EH (cell line): ENCODE results near the gene SH2B2.

ENCODE experiments used
- DNase-seq: peaks from one replicate; pipeline ENCODE4 v3.0.0-alpha.2; 2015; ENCODE audit warnings: low read depth

SH2B2 gene

GRCh38 chr7:102266541-102266940 is 20.1 kb upstream of the SH2B2 start:
- no peak for DNase-seq

DNA sequence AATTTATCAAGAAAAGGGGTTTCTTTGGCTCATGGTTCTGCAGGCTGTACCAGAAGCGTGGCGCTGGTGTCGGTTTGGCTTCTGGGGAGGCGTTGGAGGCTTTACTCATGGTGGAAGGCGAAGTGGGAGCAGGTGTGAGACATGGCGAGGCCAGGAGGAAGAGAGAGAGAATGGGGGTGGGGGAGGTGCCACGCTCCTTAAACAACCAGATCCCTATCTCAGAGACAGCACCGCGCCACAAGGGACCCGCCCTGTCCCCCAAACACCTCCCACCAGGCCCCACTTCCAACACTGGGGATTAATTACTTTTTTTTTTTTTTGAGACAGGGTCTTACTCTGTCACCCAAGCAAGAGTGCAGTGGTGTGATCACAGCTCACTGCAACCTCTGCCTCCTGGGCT is 18.0 kb upstream of the SH2B2 start:
- DNase-seq = no peak

DNA sequence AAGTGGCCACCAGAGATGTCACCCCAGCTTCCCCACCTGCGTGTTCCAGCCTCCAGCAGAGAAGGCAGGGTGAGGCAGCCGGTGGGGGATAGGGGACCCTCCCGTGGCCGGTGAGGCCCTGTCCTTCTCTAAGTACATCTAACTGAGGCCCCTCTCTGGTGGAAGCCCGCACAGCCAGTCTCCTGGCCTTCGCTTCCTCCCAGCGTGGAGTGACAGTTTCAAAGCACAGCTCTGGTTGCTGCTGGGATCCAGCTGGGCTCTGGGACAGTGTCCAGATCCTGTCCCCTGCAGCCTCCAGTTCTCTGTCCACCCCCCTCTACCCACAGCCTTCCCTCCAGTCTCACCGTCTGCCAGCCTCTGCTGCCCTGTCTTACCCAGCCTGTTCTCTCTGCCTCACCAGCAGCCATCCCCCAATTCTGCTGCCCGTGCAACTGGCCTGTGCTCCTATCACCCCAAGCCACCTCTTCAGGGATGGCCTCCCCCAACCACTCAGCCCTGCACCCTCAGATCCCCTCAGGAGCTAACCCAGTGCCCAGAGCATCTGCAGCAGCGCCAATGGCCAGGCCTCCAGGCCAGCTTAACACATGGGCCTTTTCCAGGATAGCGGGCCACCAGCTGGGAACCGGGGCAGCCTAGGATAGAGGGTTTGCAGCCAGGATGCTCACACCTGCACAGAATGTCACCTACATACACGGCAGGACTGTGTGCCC is 16.3 kb upstream of the SH2B2 start:
- no peak for DNase-seq

DNA sequence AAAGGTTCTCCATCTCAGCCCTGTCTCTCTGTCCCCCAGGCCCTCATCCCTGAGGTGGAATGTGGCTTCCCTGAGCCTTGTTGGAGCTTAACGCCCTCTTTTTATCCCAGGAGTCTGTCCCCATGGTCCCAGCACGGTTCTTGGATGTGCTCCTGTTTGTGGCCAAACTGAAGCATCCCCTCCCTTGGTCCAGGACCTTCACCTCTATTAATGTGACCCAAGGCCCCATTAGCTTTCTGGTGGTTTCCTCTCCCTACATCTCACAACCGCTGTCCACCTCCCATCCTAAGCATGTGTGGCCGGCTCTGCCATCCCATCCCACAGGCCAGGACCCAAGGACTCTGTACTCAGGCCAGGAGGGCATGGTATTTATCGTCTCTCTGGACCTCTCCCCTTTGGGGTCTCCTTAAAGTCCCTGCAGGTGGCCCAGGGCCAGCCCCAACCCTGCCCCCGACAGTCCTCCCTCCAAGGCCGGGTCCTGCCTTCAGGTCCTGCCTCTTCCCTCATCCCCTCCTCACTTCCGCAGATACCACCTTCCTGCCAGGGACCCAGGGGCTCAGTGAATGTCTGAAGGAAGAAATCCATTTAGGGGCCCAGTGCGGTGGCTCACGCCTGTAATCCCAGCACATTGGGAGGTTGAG is 15.4 kb upstream of the SH2B2 start:
- no peak for DNase-seq

GRCh38 chr7:102272075-102272916 is 14.4 kb upstream of the SH2B2 start:
- DNase-seq = peak; percentile 83

DNA sequence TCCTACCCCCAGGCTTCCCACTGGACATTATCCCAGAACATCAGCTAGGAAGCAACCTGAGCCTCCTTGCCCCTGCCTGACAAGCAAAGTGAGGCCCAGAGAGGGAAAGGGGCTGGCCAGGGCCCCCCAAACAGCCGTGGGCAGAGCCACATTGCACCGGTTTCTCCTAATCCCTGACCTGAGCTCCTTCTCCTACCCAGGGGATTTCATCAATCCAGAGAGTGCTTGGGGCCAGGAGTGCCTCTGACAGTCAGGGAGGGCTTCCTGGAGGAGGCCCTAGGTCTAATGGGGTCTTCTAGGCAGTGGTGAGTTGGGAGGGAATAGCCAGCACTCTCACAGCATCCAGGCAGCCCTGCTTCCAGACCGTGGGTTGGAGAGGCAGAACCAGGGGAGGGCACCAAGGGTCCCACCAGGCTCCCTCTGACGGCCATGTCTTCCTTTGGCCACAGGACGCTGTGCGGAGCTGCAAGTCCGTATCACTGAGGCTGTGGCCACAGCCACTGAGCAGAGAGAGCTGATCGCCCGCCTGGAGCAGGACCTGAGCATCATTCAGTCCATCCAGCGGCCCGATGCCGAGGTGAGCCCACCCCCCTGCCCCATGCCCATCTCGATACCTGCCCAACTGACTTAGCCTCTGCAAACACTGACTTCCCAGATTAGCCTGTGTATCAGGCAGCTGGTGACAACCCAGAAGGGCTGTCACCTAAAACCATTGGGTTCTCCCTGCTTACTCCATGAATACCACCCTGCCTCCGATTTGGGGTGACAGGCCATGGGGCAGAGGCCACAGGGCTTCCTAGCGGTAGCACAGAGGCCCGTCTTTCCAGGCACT is 13.5 kb upstream of the SH2B2 start:
- DNase-seq = no peak

GRCh38 chr7:102273749-102274712 is 12.6 kb upstream of the SH2B2 start:
- DNase-seq = no peak

GRCh38 chr7:102275123-102275703 is 11.5 kb upstream of the SH2B2 start:
- DNase-seq = no peak

- DNase-seq = no peak
Observed at GRCh38 chr7:102277901-102278300, 8.8 kb upstream of the SH2B2 start.

- peak; percentile 68 for DNase-seq
Observed at GRCh38 chr7:102279537-102280400, 6.9 kb upstream of the SH2B2 start.

DNA sequence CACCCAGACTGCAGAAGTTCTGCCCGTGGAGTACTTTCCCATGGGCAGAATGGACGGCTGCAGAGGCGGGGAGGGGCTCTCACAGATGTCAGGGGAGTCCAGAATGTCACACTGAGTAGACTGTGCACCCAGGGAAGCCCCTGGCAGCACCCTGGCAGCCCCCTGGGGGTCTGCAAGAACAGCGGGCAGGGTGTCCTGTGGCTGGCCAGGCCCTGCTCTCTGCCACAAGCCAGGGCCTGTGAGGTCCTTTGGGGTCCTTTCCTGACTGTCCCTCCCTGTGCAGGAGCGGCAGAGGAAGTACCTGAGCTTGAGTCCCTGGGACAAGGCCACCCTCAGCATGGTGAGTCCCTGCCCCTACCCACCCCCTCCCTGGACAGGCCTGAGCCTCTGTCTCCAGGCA is 6.1 kb upstream of the SH2B2 start:
- DNase-seq = no peak

DNA sequence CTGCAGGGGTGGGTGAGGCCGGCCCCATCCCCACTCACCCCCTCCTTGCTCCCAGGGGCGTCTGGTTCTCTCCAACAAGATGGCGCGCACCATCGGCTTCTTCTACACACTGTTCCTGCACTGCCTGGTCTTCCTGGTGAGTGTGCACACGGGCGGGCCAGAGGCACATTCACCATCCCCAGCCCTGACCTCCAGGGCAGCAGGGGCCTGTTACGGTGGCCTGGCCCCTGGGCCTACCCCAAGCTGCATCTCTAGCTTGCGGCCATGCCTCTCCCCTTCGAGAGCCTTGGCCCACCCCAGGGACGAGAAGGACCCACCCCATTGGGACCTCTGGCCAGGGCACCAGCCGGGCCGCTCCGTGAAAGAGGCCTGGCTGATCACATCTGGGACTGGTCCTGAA is 4.9 kb upstream of the SH2B2 start:
- DNase-seq = no peak

- DNase-seq = no peak
Observed at GRCh38 chr7:102282465-102283362, 4.0 kb upstream of the SH2B2 start.

GRCh38 chr7:102283477-102284189 is 3.0 kb upstream of the SH2B2 start:
- no peak for DNase-seq

- DNase-seq = no peak
Observed at GRCh38 chr7:102284399-102284798, 2.3 kb upstream of the SH2B2 start.

DNA sequence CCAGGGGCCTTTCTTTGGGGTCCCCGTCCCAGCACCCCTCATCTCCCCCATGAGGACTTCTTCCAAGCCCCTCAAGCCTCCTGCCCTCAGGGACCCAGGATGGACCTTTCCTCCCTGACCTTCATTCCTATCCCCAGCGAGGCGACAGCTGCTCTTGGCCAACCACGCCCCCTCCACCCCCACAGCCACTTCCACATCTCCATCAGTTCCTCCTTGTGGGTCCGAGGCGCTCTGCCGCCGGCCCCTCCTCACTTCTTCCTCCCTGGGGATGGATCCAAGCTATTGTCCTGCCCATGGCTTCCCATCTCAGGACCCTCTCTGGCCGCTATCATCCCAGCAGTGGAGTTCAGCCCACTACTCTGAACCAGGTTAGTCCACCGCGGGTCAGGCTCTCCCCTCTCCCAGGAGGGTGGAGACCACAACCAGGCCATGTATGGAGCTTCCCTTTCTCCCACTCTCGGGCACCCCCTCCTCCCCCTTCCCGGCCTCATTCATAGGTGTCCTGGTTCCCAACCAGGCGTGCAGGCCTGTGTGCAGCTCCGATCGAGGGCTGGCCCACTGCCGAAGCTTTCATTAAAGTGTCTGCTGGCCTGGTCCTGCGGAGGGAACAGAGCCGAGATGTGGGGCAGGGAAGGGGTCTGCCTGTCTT is 1.7 kb upstream of the SH2B2 start:
- DNase-seq = no peak

DNA sequence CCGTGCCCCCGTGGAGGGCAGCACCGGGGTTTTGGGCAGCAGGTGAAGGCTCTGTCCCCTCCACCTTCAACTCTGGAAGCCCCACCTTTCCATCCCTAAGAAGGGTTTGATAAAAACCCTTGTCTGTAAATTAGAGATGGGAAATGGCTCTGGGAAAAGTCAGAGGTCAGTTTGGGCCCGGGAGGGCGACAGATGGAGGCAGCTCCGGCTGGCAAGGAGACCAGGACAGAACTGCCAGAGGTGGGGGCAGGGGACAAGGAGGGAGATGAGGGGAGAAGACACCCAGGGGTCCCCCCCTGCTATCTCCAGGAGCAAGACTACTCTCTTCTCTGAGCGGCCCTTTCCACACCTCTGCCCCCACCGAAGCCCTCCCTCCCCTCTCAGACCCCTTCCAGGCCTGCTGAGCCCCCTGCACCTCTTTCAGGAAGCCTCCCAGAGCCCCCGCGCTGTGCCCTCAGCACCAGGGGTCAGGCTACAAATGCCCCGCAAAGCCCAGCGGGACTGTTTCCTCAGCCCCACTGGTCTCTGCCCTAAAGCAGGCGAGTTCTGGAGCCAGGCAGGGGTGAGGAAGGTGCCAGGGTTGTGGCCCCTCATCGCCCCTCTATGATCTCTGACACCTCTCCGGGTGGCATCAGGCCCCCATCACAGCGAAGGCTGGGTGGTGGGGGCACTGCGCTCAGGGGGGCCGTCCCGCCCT is 980 bp upstream of the SH2B2 start:
- DNase-seq = no peak
